Measurements from ENCODE around the gene GNGT2.

The GNGT2 gene

GRCh38 chr17:49210158-49211029, at the start of gene GNGT2, which contains the start of gene ABI3:
Gene GNGT2, minus strand, starts transcription at chr17:49210574. Its CDS starts 3,152 bp downstream, at chr17:49207422.
Gene ABI3, plus strand, starts transcription at chr17:49210707. Its CDS starts 18 bp downstream, at chr17:49210725.
- peak; percentile 75 for DNase-seq (ENCODE audit: low spot score)

- DNase-seq (ENCODE audit: low spot score): no peak
Measured at GRCh38 chr17:49259663-49260010, 49.3 kb upstream of the GNGT2 start.

- DNase-seq (ENCODE audit: low spot score): no peak
Measured at GRCh38 chr17:49258394-49258793, 48.0 kb upstream of the GNGT2 start.

GRCh38 chr17:49255125-49255524, 44.8 kb upstream of the GNGT2 start:
- no peak for DNase-seq (ENCODE audit: low spot score)

GRCh38 chr17:49254066-49254465, 43.7 kb upstream of the GNGT2 start:
- DNase-seq (ENCODE audit: low spot score): no peak

- DNase-seq (ENCODE audit: low spot score): no peak
Measured at GRCh38 chr17:49252148-49252695, 41.8 kb upstream of the GNGT2 start.

- DNase-seq (ENCODE audit: low spot score): no peak
Measured at GRCh38 chr17:49249890-49250522, 39.6 kb upstream of the GNGT2 start.

GRCh38 chr17:49249292-49249794, 39.0 kb upstream of the GNGT2 start:
- DNase-seq (ENCODE audit: low spot score): no peak

GRCh38 chr17:49247944-49248343, 37.6 kb upstream of the GNGT2 start:
- DNase-seq (ENCODE audit: low spot score): no peak

- DNase-seq (ENCODE audit: low spot score): no peak
Measured at GRCh38 chr17:49244839-49245238, 34.5 kb upstream of the GNGT2 start.

GRCh38 chr17:49242813-49243212, 32.4 kb upstream of the GNGT2 start:
- DNase-seq (ENCODE audit: low spot score): no peak

- no peak for DNase-seq (ENCODE audit: low spot score)
Measured at GRCh38 chr17:49241692-49242397, 31.5 kb upstream of the GNGT2 start.

GRCh38 chr17:49241040-49241439, 30.7 kb upstream of the GNGT2 start:
- no peak for DNase-seq (ENCODE audit: low spot score)

GRCh38 chr17:49240619-49241018, 30.2 kb upstream of the GNGT2 start:
- no peak for DNase-seq (ENCODE audit: low spot score)

GRCh38 chr17:49239963-49240362, 29.6 kb upstream of the GNGT2 start:
- no peak for DNase-seq (ENCODE audit: low spot score)

GRCh38 chr17:49235896-49236295, 25.5 kb upstream of the GNGT2 start:
- DNase-seq (ENCODE audit: low spot score): no peak

- DNase-seq (ENCODE audit: low spot score): no peak
Measured at GRCh38 chr17:49234509-49235080, 24.2 kb upstream of the GNGT2 start.

GRCh38 chr17:49231563-49231894, 21.2 kb upstream of the GNGT2 start:
- DNase-seq (ENCODE audit: low spot score): no peak

GRCh38 chr17:49230636-49231562, 20.5 kb upstream of the GNGT2 start, which contains the start of gene PHOSPHO1:
Gene PHOSPHO1, minus strand, starts transcription at chr17:49230787. Its CDS starts 4,096 bp downstream, at chr17:49226691.
- DNase-seq (ENCODE audit: low spot score): peak; percentile 93

- DNase-seq (ENCODE audit: low spot score): no peak
Measured at GRCh38 chr17:49229805-49230600, 19.6 kb upstream of the GNGT2 start.

Data from Ammon's horn (tissue), 1 donor.